ENCODE results near the gene PRLR. TPM values are rescaled to one million over a fixed set of nuclear protein-coding genes. Genes with fewer than 3 reads are reported as not detected.

The PRLR gene
- not detected in 2 replicates for total RNA-seq

GRCh38 chr5:35230038-35230611, at the start of gene PRLR:
Gene PRLR (minus strand): TSS chr5:35230487. CDS start chr5:35089620, 140,867 bp downstream.

GRCh38 chr5:35047785-35048404, 182.4 kb downstream of the PRLR start, which contains the start of gene AGXT2:
Gene AGXT2 (minus strand): TSS chr5:35047949. CDS start chr5:35047892, 57 bp downstream.

Other genes with a start within 250 kb of the PRLR start
- not detected in 2 replicates for gene AGXT2, start 182.5 kb downstream of the PRLR start, total RNA-seq

Data from dermis lymphatic vessel endothelial cell (primary cell).